Thoracic aorta (tissue), 2 donors: Measurements from ENCODE around the gene PITX1. TPM values are rescaled to one million over a fixed set of nuclear protein-coding genes. Genes with fewer than 3 reads are reported as not detected.

ENCODE experiments used
- ATAC-seq: fragments of 150-250 bp; one replicate; pipeline ENCODE4 v1.8.0; 2017; ENCODE audit warnings: low read depth; ENCODE audit not compliant: insufficient number of reproducible peaks, low FRiP score
- DNase-seq: peaks from one replicate; pipeline ENCODE4 v3.0.0-alpha.2; 2020; ENCODE audit warnings: low spot score
- H3K27ac ChIP-seq, 2 donors: fragments of 200-600 bp; sonication (generic); 1 replicate in 1 of 2; 2 replicates in 1 of 2; pipeline ENCODE4 v1.5.1; 2016; ENCODE audit warnings: mild to moderate bottlenecking in 2 of 2, moderate library complexity in 2 of 2
- H3K27me3 ChIP-seq: fragments of 200-600 bp; sonication (generic); replicated peaks from 2 replicates; pipeline ENCODE4 v1.6.0; 2016; ENCODE audit warnings: mild to moderate bottlenecking; ENCODE audit not compliant: insufficient read depth
- H3K36me3 ChIP-seq: fragments of 200-600 bp; sonication (generic); one replicate; pipeline ENCODE4 v1.5.1; 2016
- H3K4me1 ChIP-seq, 2 donors: fragments of 200-600 bp; sonication (generic); 1 replicate in 1 of 2; 2 replicates in 1 of 2; pipeline versions ENCODE4 v1.5.1 to v1.6.0; 2016; ENCODE audit warnings: low read depth in 2 of 2, mild to moderate bottlenecking in 1 of 2; ENCODE audit not compliant: control insufficient read depth in 1 of 2
- H3K4me3 ChIP-seq: fragments of 200-600 bp; sonication (generic); 2 replicates; pipeline ENCODE4 v1.5.1; 2016; ENCODE audit warnings: mild to moderate bottlenecking
- H3K9me3 ChIP-seq: fragments of 200-600 bp; sonication (generic); 2 replicates; pipeline ENCODE4 v1.5.1; 2016
- CTCF ChIP-seq: fragments of 200-600 bp; sonication (generic); IDR thresholded peaks from one replicate; pipeline ENCODE4 v1.5.1; 2019; ENCODE audit warnings: antibody characterized with exemption
- total RNA-seq, 2 donors: library from RNA; depleted of rRNA; stranded (reverse); fragments of >200 nt; gene quantifications; one replicate each; pipeline versions ENCODE4 v1.1.0 to v1.2.3, GENCODE V29; 2016

PITX1 gene
- total RNA-seq, 2 donors from 2014 or later = not detected

- peaks cover 22% of the 10 kb centered on the region for H3K27me3 ChIP-seq
- no peaks in the 10 kb centered on the region for H3K36me3 ChIP-seq
- ATAC-seq = no peak
- no peak overlapping the region for H3K4me3 ChIP-seq
- no peak for TF ChIP-seq CTCF
- no peak overlapping the region for H3K27ac ChIP-seq
- no peaks in the 10 kb centered on the region for H3K9me3 ChIP-seq
- DNase-seq = no peak
- H3K4me1 ChIP-seq = peaks cover 0 to 21% of the 10 kb centered on the region in 2 donors
These were observed 8.0 kb downstream of the PITX1 start for GRCh38 chr5:135025730-135026644.

GRCh38 chr5:135024956-135025729 is 8.9 kb downstream of the PITX1 start:
- Histone ChIP-seq H3K9me3 (no peaks in the 10 kb centered on the region), H3K36me3 (no peaks in the 10 kb centered on the region), H3K4me1 (peaks cover 0 to 14% of the 10 kb centered on the region in 2 donors), H3K27ac (no peak overlapping the region), H3K4me3 (no peak overlapping the region), H3K27me3 (peaks cover 20% of the 10 kb centered on the region)
- DNase-seq = no peak
- no peak for ATAC-seq
- TF ChIP-seq CTCF = no peak

- peaks cover 0 to 2% of the 10 kb centered on the region in 2 donors for H3K4me1 ChIP-seq
- H3K36me3 ChIP-seq = no peaks in the 10 kb centered on the region
- no peak for TF ChIP-seq CTCF
- ATAC-seq (no peak), DNase-seq (no peak)
- no peak overlapping the region for H3K4me3 ChIP-seq
- H3K27me3 ChIP-seq = no peaks in the 10 kb centered on the region
- H3K9me3 ChIP-seq = no peaks in the 10 kb centered on the region
- H3K27ac ChIP-seq = no peak overlapping the region
These were observed 13.7 kb downstream of the PITX1 start for GRCh38 chr5:135020111-135020895.

- no peaks in the 10 kb centered on the region for H3K9me3 ChIP-seq
- no peaks in the 10 kb centered on the region for H3K27me3 ChIP-seq
- no peaks in the 10 kb centered on the region for H3K36me3 ChIP-seq
- no peak overlapping the region for H3K27ac ChIP-seq
- no peak for ATAC-seq
- H3K4me1 ChIP-seq = peaks cover 3 to 12% of the 10 kb centered on the region in 2 donors
- no peak overlapping the region for H3K4me3 ChIP-seq
- no peak for TF ChIP-seq CTCF
- no peak for DNase-seq
These were observed 14.7 kb downstream of the PITX1 start for GRCh38 chr5:135019314-135019713.
